WTC11 (cell line): Measurements from ENCODE around the gene CDKN2AIPNL.

Experiments
- CREB1 ChIP-seq: sonication (generic); formaldehyde crosslinking; IDR thresholded peaks from 2 replicates; pipeline ENCODE4 v1.8.0; 2023; ENCODE audit warnings: mild to moderate bottlenecking, missing genetic modification reagents
- CREM ChIP-seq: sonication (generic); formaldehyde crosslinking; IDR thresholded peaks from 2 replicates; pipeline ENCODE4 v1.8.1; 2022; ENCODE audit warnings: mild to moderate bottlenecking, missing genetic modification reagents, moderate library complexity
- CTCF ChIP-seq: fragments of 200-600 bp; IDR thresholded peaks from 2 replicates; pipeline ENCODE4 v1.8.0; 2022; ENCODE audit warnings: antibody characterized with exemption
- ESRRA ChIP-seq: sonication (generic); formaldehyde crosslinking; IDR thresholded peaks from 2 replicates; pipeline ENCODE4 v1.8.1; 2022; ENCODE audit warnings: mild to moderate bottlenecking, missing genetic modification reagents, borderline replicate concordance
- RELA ChIP-seq: sonication (generic); formaldehyde crosslinking; IDR thresholded peaks from 2 replicates; pipeline ENCODE4 v1.8.1; 2022; ENCODE audit warnings: missing genetic modification reagents, mild to moderate bottlenecking, borderline replicate concordance
- SMAD3 ChIP-seq: sonication (generic); formaldehyde crosslinking; IDR thresholded peaks from 2 replicates; pipeline ENCODE4 v1.8.0; 2022; ENCODE audit warnings: missing genetic modification reagents, mild to moderate bottlenecking, borderline replicate concordance
- USF2 ChIP-seq: sonication (generic); formaldehyde crosslinking; IDR thresholded peaks from 2 replicates; pipeline ENCODE4 v1.8.1; 2023; ENCODE audit warnings: mild to moderate bottlenecking, missing genetic modification reagents, moderate library complexity
- ZNF416 ChIP-seq: fragments of 250-450 bp; sonication (Bioruptor Pico); IDR thresholded peaks from 2 replicates; pipeline ENCODE4 v1.9.0; 2021; ENCODE audit warnings: mild to moderate bottlenecking, inconsistent platforms

- TF ChIP-seq CREM (CRISPR knock-in tag): no peak
- TF ChIP-seq CTCF: no peak
- TF ChIP-seq SMAD3 (CRISPR knock-in tag): no peak
- no peak for TF ChIP-seq ZNF416 (CRISPR knock-in tag)
- no peak for TF ChIP-seq CREB1
- TF ChIP-seq ESRRA (CRISPR knock-in tag): no peak
- TF ChIP-seq RELA (CRISPR knock-in tag): no peak
- no peak for TF ChIP-seq USF2 (CRISPR knock-in tag)
Observed at GRCh38 chr5:134438721-134439123, 27.0 kb upstream of the CDKN2AIPNL start.
